HG03439 (cell line): ENCODE measurements around the gene CBX5.
"Not testable (repeated sequence)": the region's sequence is repeated elsewhere in the genome, so short reads cannot be mapped to it uniquely, and the experiment has no call there.

ENCODE experiments used
- ATAC-seq: cut with Tn5 transposase; IDR thresholded peaks from one replicate; pipeline ENCODE4 v1.9.1; 2021; ENCODE audit warnings: mild to moderate bottlenecking, moderate library complexity; ENCODE audit not compliant: unreplicated experiment

Gene CBX5

GRCh38 chr12:54272214-54272613, 7.7 kb downstream of the CBX5 start:
- ATAC-seq, result no peak

- ATAC-seq, result no peak
Observed at GRCh38 chr12:54270345-54270744, 9.6 kb downstream of the CBX5 start.

- ATAC-seq, result no peak
Observed at GRCh38 chr12:54266852-54267251, 13.1 kb downstream of the CBX5 start.

- ATAC-seq, result no peak
Observed at GRCh38 chr12:54265364-54265812, 14.5 kb downstream of the CBX5 start.

- ATAC-seq, result no peak
Observed at GRCh38 chr12:54262403-54262925, 17.5 kb downstream of the CBX5 start.

GRCh38 chr12:54261815-54262402, 18.0 kb downstream of the CBX5 start:
- no peak for ATAC-seq

- ATAC-seq, result no peak
Observed at GRCh38 chr12:54259194-54260011, 20.5 kb downstream of the CBX5 start.

- ATAC-seq, result no peak
Observed at GRCh38 chr12:54258201-54258681, 21.7 kb downstream of the CBX5 start.

- ATAC-seq, result no peak
Observed at GRCh38 chr12:54257332-54257731, 22.6 kb downstream of the CBX5 start.

GRCh38 chr12:54253240-54253639, 26.7 kb downstream of the CBX5 start:
- ATAC-seq, result no peak

GRCh38 chr12:54251667-54252284, 28.1 kb downstream of the CBX5 start:
- no peak for ATAC-seq

- no peak for ATAC-seq
Observed at GRCh38 chr12:54249489-54249888, 30.4 kb downstream of the CBX5 start.

- ATAC-seq, result no peak
Observed at GRCh38 chr12:54246011-54246641, 33.8 kb downstream of the CBX5 start.

GRCh38 chr12:54240971-54241588, 38.8 kb downstream of the CBX5 start:
- ATAC-seq, result no peak

- ATAC-seq, result no peak
Observed at GRCh38 chr12:54240129-54240528, 39.8 kb downstream of the CBX5 start.

- ATAC-seq, result no peak
Observed at GRCh38 chr12:54239620-54240019, 40.3 kb downstream of the CBX5 start.

GRCh38 chr12:54238531-54238930, 41.4 kb downstream of the CBX5 start:
- no peak for ATAC-seq

- no peak for ATAC-seq
Observed at GRCh38 chr12:54232790-54233189, 47.1 kb downstream of the CBX5 start.

GRCh38 chr12:54231269-54231668, 48.7 kb downstream of the CBX5 start:
- not testable (repeated sequence) for ATAC-seq

- no peak for ATAC-seq
Observed at GRCh38 chr12:54230555-54230954, 49.4 kb downstream of the CBX5 start.
